Fibroblast of peridontal ligament (primary cell): Measurements from ENCODE around the gene NR2F1.
"Not testable (repeated sequence)": the region's sequence is repeated elsewhere in the genome, so short reads cannot be mapped to it uniquely, and the experiment has no call there.

Source experiments
- DNase-seq: peaks from one replicate; pipeline ENCODE4 v3.0.0-alpha.2; 2010; ENCODE audit errors: extremely low read depth

NR2F1 gene

DNA sequence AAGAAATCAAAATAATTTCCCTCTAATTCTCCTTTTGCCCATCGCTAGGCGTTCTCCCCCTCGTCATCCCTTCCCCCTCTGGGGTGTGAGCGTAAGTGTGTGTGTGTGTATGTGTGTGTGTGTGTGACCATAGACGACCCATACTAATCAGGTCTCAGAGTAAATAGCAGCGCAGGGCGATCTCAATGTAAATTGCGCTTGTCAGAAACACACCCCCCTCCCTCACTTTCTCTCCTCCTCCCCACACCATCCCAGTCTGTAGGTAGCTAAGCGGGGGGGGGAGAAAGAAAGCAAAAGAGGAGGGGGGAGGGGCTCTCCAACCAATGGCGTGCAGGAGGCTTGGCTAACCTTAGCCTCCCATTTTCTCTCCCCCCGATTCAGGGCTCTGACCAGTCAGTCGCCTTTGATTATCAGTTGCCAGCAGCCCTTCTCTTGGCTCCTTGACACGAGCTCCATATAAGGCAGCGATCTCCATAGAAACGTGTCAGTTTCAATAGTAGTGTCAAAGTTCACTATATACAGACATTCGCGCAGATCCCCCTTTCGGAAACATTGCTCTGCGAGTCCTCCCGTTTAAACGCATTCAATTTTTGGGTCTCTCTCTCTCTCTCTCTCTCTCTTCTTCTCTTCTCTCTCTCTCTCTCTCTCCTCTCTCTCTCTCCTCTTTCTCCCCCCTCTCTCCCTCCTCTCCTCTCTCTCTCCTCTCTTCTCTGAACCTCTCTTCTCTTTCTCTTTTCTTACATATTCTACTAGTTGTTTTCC lies at the start of gene NR2F1:
Gene NR2F1, plus strand, starts transcription at position 546 of the 762 bp plus-strand sequence. CDS start 1,802 bp downstream, outside the sequence.
- peak; percentile 95 for DNase-seq

DNA sequence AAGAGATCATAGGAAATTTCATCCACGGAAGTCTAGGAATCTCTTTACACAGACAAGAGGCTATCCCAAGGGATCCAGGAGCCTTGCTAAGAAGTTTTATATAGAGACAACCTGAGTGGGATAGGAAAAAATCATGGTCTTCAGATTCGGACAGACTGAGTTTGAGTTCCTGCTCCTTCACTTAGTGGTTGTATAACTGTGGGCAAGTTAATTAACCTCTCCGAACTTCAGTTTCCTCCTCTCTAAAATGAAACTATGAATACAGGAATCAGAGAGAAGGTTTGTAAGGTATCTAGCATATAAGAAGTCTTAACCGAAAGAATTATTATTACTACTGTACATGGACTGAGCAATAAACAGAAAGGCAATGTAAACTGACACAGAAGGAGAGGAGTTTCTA lies 37.1 kb upstream of the NR2F1 start:
- no peak for DNase-seq

DNA sequence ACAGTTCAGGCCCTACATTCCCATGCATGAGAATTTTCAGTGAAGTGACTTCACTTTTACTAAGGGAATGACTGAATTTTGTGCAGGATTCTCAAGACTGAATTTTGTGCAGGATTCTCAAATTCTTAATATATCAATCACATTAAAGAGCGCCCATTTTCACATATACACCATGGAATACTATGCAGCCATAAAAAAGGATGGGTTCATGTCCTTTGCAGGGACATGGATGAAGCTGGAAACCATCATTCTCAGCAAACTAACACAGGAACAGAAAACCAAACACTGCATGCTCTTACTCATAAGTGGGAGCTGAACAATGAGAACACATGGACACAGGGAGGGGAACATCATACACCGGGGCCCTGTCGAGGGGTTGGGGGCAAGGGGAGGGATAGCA lies 33.4 kb upstream of the NR2F1 start:
- not testable (repeated sequence) for DNase-seq

DNA sequence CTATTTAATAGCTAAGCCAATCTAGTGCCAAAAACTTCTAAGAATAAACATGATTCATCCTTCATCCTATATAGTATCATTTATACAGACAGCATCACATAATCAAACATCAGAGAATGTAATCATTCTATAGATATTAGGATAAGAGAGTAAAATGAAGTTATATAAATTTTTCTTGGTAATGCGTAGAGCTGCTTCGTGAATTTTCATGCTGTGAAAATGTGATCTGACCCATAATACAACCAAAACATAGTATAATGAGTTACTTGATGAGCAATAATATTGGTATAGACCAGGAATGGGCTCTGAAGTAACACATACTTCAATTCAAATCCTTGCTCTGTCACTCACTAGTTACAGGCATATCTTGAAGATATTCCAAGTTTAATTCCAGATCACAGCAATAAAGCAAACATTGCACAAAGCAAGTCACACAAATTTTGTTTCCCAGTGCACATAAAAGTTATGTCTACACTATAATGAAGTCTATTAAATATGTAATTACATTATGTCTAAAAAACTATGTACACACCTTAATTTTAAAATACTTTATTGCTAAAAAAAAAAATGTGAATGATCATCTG lies 25.9 kb upstream of the NR2F1 start:
- DNase-seq = no peak

DNA sequence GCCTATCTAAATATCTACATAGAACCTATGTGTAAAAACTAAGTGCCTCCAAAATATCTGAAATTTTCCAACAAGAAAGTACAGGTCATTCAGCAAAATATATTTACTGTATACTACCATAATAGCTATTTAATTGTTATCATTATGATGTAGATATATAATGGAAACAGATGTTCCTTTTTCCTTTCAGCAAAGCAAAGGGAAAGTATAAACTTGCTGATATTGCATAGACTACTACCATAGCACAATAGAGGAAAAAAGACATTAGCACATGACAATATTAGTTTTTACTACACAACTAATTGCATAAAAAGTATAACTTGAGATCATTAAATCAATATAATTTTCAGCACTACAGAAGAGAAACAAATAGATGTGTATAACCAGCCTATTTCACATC lies 16.9 kb upstream of the NR2F1 start:
- no peak for DNase-seq

DNA sequence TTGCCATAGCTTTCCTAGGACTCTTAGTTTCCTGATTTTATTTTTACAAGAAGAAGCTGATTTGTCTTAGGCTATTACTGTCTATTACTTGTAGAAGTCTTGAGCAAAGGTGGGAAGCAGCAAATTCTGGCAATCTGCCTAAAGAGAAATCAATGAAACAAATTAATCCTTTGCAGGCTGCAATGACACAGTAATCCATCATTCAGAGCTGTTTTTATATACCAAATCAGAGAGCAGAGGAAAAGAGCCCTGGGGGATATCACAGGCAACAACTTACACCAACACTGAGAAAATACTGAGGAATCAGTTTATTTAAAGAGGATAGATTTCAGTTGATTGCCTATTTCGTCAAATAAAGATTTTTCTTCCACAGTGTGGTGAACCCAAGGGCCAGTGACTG lies 15.6 kb upstream of the NR2F1 start:
- peak; percentile 31 for DNase-seq

DNA sequence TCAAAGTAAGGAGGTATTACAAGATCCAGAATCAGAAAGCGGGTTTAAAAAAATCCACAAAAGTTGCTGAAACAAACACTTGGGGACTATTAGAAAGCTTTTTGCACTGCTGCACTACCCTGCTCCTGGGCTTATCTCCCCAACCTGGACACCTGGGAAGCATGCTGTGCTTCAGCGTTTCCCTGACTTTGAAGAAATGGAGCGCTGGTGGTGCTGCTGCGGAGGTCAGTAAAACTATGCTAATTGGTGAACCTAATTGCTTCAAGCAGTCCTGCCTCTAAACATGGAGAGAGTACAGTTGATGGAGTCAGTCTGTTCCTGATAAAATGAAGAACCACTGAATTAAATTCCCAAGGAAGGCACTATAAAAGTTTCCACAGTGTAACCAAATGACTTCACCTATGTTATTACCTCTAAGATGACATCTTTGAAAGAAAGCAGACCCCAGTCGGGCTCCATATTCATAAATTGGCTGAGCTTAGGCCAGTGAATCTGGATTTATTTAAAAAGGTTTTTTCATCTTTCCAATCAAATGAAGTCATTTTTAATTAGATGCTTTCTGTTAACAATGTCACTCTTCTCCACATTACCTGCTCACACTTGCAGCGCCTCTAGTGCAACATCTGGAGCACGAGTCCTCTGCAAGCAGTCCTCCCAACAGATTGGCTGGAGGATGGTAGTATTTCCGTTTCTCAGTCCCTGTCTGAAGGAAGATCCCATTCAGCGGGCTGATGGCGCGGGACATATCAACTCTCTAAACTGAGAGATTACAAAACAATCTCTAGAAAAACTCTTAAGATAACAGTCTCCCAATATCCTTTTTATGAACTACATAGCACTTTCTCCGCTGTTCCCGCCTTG lies 13.5 kb upstream of the NR2F1 start:
- DNase-seq = no peak

DNA sequence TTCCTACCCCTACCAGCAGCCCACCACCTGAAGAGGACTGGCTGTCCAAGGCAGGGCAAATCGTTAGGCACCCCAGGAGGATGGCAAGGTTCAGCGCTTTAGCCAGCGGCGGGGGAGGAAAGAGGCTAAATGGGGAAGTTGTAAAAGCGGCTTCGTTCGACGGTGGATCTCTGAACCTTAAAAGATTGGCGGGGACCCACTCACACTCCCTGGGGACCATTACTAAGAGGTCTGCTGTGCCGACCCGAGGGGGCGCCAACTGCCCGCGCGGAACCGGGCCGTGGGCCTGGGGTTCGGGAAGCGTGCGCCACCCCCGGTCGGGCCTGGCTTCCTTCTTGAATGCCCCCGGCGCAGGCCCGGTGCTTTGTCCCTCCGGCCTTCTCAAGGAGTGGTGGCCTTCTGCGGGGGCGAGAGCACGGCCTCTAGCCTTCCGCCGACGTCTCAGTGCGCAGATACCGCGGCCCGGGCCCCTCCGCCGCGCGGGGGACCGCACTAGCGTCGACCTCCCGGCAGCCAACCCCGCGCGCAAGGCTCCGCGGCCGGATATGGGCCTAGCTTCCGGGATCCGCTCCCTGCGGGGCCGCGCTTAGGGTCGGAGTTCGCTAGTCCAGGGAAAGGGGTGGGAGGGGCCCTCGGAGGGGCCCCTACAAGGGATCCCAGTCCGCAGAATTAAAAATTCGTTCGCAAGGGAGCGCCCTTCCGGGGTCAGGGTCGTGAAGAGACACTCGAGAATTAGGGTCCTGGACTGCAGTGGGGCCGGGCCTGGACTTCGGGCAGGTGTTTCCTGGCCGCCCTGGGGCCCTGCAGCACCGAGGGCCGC lies 12.5 kb upstream of the NR2F1 start:
- DNase-seq = no peak

DNA sequence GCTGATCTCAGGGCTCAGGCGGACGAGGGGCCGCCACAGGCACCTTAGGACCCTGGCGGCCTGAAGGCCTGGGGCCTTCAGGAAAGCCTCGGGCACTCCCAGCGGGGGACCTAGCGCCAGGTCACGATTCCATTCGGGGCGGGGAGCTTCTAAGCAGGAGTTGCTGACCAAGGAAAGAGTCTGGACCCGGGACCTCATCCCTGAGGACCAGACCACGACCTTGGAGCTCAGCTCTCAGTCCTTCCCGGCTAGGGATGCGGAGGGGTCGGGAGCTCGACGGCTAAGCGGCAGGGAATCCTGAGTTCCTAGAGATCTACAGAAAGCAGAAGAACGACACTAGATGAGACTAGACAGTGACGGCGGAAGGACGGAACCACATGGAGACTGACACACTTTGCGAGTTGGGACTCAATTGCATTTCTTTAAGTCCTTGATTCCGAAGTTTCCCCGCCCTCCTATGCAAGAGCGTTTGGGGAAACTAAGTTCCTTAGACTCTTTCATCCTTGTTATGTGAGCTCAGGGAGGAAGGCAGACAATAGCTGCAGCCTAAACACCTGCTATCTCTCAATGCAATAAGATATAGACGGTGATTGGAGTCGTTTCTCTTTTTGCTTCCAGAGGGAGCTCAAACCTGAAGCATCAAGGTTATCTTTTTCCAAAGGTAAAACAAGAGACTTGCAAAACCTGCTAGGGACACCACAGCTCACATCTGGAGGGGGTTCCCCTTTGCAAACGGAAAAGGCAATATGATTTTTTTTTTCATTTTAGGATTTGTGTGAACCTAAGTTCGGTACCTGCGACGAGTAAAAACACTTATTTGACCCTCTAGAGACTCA lies 11.7 kb upstream of the NR2F1 start:
- no peak for DNase-seq

DNA sequence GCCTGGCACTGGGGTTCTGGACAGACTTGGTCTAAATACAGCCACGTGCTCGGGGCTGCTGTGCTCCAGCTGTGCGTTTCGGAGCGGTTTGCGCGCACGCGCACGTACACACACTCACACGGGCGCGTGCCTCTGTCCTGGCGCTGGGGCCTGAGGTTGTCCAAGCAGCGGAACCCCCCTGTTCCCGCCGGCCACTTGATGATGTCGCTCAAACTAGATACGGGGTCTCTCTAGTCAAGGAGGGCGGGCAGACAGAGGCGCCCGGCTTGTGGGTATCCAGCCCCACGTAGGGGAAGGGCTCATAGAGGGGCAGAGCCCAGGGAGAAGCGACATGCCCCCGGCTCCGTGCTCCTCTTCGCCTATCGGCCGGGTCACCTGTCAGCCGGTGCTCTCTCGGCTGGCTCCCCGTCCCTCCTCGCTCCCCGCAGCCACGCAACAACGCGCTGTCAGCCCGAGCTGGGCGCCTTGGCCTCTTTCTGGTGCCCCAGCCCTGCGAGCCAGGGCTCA lies 10.9 kb upstream of the NR2F1 start:
- no peak for DNase-seq

DNA sequence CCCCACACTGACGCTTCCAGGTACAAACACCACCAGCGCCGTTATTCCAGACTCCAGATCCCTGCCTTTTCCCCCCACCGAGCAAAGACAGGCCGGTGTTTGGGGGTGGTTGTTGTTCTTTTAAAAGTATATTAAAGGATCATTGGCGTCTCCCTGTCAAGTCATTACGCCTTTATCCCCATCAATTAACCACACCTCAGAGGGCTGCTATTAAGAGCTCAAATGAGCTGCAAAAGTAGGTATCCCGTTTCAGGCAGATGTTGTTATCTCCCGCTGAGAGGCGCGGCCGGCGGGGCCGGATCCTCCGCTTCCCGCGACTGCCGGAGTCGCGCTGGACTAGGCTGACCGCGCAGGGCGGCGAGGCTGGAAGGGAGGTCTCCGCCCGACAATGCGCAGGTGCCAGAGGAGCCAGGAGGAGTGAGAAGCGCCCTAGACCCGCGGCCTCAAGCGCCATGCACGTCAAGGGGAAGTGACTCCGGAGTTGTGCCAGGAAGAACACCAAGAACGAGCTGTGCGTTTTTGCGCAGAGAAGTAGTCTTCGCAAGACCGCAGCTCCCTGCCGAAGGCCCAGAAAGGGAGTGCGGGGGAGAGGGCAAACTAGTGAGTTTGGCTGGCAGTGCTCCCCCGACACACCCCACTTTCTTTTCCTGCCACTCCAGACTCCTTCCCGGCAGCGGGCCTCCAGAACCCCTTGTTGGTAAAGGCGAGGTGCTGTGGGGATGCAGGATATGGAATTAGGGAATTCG lies 10.2 kb upstream of the NR2F1 start:
- DNase-seq = no peak

DNA sequence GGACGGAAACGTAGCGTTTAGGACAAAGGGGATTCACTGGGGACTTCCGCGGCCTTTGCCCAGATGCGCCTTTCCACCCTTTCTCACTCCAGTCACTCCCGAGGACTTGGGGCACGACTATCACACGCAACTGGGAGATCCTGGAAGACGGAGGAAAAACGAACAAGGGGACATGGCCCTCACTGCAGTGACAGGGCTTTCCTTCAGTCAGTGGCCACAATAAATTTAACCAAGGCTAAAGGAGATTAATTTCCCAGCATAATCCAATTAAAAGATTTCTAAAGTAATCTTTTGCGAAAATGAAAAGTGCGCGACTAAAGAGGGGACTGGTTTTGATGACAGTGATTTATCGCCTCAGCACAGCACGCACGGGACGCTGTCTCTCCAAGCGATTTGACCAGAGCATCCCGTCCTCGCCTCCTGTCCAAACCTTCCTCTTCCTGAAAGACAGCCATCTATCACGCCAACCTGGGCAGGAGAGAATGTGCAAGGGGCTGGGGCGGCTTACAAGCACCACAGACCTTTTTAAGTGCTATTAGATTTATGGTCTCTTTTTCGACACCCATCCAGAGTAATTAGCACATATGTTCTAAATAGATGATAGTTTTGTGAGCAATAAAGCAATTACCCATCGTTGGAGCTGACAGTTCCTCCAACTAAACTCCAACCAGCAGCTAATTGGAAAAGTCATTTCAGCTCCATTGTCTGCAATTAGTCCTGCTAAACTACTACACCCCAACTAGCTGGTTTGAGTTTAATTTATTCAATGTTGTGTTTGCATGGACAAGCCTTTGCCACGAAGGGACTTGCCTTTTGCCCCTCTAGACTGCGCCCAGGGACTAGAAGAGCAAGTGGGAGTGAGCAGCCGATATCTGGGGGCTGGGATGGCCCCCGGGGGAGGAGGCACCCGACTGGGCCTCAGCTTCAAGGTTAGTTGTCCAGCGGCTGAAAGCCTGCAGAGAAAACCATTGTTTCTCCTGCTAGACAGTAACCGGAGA lies 9.4 kb upstream of the NR2F1 start:
- DNase-seq = no peak

DNA sequence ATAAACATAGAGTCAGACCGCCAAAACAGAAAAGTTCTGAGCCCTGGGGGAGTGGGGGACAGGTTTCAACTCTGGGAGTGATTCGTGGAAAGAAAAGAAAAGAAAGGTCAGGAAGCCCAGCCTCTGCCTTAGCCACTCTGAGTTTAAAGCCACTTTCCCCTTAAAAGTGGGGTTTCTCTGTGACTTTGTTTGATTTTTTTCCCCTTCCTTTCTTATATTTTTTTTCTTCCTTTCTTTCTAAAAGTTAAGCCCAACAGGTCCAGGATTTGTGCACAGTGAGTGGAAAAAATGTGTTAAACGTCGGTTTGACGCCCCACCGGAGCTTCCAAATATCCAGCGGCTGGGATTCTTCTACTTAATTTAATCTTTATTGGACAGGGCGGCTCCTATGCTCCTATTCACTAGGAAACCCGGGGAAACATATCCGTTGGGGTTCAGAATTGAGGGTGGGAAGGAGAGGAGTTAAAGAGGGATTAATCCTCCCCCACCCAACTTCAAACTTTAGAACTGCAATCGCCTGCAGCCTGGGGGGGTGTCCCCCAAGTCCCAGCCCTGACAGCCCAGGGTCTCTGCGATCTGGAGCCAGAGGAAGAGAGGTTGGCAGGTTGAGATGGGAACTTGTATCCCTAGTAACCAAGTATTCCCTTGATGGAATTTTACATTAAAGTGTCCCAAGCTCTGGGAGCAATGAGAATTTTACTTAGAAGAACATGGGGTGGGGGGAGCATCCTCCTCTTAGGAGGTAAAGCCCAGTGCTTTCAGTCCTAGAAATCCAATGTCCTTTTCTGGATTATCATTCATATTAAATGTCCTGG lies 8.3 kb upstream of the NR2F1 start:
- no peak for DNase-seq

DNA sequence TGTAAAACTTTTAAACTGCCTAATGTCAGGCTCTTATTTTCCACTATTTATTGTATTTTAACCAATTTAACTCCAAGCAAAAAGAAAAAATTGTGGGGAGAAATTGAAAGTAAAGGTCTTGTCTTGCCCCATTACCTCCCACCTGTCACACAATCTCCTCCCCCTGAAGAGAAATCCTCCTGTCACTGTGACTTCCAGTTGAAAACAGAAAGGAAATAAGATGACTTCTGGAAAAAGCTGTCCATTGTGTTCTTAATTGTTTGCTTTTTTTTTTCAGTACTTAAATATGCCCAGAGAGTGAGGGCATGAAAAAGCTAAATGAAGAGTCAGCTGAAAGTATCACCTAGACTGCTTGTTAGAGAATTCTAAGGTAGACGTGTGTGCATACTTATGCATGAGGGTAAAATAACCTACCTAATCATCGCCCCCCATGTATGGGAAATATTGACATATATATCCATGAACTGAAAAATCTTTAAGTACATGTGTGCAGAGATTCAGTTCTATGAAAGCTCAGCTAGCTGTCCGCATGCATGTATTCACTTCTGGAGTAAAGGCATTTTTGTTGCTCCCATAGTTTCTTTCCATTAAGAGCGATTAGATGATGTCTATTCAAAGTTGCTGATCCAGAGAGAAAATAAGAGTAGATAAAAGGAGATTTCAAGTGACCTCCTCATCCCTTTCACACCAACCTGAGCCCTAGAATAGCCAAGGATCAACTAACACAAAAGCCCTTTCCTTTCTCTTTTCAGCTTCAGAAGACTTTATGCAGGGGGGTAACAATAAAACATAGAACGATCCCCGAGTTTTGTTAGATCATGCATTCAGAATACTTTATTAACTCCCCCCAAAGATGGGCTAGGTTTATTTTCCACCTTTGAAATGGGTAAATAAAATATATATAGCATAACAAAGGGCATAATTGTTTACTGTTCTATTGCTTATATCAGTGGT lies 7.3 kb upstream of the NR2F1 start:
- DNase-seq = no peak

DNA sequence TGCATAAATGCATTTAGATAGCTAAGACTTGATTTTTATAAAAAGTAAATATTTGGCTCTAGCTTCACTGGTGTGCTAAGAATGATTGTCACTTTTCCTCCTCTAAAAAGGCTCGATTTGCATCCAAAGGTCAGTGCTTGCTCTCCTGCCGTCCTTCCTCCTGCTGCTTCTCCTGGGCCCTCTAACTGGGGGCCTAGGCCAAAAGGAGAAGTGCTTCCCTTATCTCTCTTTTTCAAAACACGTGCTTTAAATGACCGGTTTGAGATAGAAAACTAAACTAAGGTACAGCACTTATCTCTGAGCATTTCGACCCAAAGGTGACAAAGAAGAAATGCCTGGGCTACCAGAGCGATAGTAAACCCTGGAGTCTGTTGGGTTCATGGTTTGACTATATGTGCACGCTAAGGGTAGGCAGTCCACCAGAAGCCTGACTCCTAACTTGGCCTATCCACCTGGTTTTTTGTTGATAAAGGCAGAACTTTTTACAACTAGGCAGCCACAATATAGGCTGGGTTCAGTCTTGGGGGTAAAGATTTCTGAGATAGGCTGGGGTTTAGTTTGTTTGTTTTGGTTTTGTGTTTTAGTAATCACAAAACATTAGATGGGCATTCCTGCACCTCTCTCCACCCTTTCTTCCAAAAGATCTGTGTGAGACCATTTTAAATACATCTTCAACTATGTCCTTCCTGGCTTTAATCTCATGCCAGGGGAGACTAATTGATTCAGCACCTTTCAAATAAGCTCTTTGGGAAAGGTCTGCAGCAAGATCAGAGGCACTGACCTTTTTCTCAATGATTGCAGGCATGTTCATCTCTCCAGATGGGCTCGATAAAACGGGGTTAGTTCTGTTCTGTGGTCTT lies 5.8 kb upstream of the NR2F1 start:
- no peak for DNase-seq
